T-cell (primary cell): ENCODE measurements around the gene ADAMTS9. TPM values are rescaled to one million over a fixed set of nuclear protein-coding genes. Genes with fewer than 3 reads are reported as not detected.

Experiments used
- ATAC-seq, 4 experiments: fragments of 200-7000 bp in 3 of 4; fragments of 150-1000 bp in 1 of 4; cut with Tn5 transposase; replicated peaks in 1 of 4; 1 replicate in 3 of 4; 2 replicates in 1 of 4; pipeline ENCODE4 v1.10.0; 2021; ENCODE audit warnings: moderate library complexity in 3 of 4, mild to moderate bottlenecking in 2 of 4, moderate number of reproducible peaks in 1 of 4
- CTCF ChIA-PET, 2 donors: fragments of 300-600 bp; sonication (Branson Sonifier 250); formaldehyde crosslinking; loops; one replicate each; lab custom pipeline; 2022; ENCODE audit warnings: antibody characterized with exemption in 2 of 2; lab: Charles Lee
- POLR2A ChIA-PET, 2 donors: fragments of 300-600 bp; sonication (Branson Sonifier 250); formaldehyde crosslinking; loops; one replicate each; lab custom pipeline; 2022; ENCODE audit warnings: antibody characterized with exemption in 2 of 2; lab: Charles Lee
- DNase-seq, 35 experiments: peaks; one replicate each; pipeline versions ENCODE4 v3.0.0 to v3.0.0-alpha.2; 2013 to 2023
- H3K27ac ChIP-seq: one replicate; pipeline ENCODE4 v1.5.1; 2013; ENCODE audit warnings: low read length
- H3K27me3 ChIP-seq, 2 experiments: replicated peaks in 1 of 2; 1 replicate in 1 of 2; 2 replicates in 1 of 2; pipeline versions ENCODE4 v1.6.1 to v1.7.0; 2013; ENCODE audit warnings: low read length in 1 of 2, mixed read lengths in 1 of 2; ENCODE audit not compliant: control insufficient read depth in 2 of 2, insufficient read depth in 2 of 2; ENCODE audit errors: extremely low read depth in 1 of 2
- H3K36me3 ChIP-seq, 2 donors: 1 replicate in 1 of 2; 2 replicates in 1 of 2; pipeline versions ENCODE4 v1.6.1 to v1.7.0; 2013; ENCODE audit warnings: low read length in 1 of 2; ENCODE audit not compliant: control insufficient read depth in 2 of 2, insufficient read depth in 1 of 2; ENCODE audit errors: extremely low read depth in 1 of 2
- H3K4me1 ChIP-seq, 2 experiments: 1 replicate in 1 of 2; 2 replicates in 1 of 2; pipeline versions ENCODE4 v1.6.1 to v1.7.0; 2013; ENCODE audit warnings: low read length in 2 of 2, mixed read lengths in 1 of 2; ENCODE audit not compliant: insufficient read depth in 2 of 2, control insufficient read depth in 1 of 2; ENCODE audit errors: extremely low read depth in 1 of 2
- H3K4me3 ChIP-seq, 2 donors: 1 replicate in 1 of 2; 2 replicates in 1 of 2; pipeline versions ENCODE4 v1.5.1 to v1.7.0; 2013; ENCODE audit warnings: mild to moderate bottlenecking in 2 of 2, low read length in 1 of 2, moderate library complexity in 1 of 2; ENCODE audit not compliant: control insufficient read depth in 1 of 2; ENCODE audit errors: extremely low read depth in 1 of 2
- H3K9me3 ChIP-seq: 2 replicates; pipeline ENCODE4 v1.7.0; 2013
- H3K27ac Mint-ChIP-seq, 2 donors: one replicate each; pipeline ENCODE4 v1.8.0; 2020 to 2021; ENCODE audit warnings: mild to moderate bottlenecking in 2 of 2, mixed read lengths in 2 of 2
- H3K27me3 Mint-ChIP-seq, 2 donors: one replicate each; pipeline ENCODE4 v1.8.0; 2021 to 2022; ENCODE audit warnings: mixed read lengths in 2 of 2
- H3K36me3 Mint-ChIP-seq: one replicate; pipeline ENCODE4 v1.8.0; 2021; ENCODE audit warnings: mixed read lengths
- H3K4me1 Mint-ChIP-seq, 3 donors: one replicate each; pipeline ENCODE4 v1.8.0; 2020 to 2022; ENCODE audit warnings: mixed read lengths in 3 of 3, mild to moderate bottlenecking in 1 of 3
- H3K4me3 Mint-ChIP-seq, 3 donors: one replicate each; pipeline ENCODE4 v1.8.0; 2020 to 2022; ENCODE audit warnings: mild to moderate bottlenecking in 3 of 3, mixed read lengths in 3 of 3, moderate library complexity in 3 of 3
- H3K9me3 Mint-ChIP-seq, 3 donors: one replicate each; pipeline ENCODE4 v1.8.0; 2020 to 2022; ENCODE audit warnings: mixed read lengths in 3 of 3
- WGBS: methylation state at CpG from one replicate; pipeline ENCODE4 v1.1.5; 2013; ENCODE audit warnings: missing lambda C conversion rate; ENCODE audit not compliant: insufficient coverage; 5-methylcytosine and 5-hydroxymethylcytosine counted together
- total RNA-seq, 35 experiments: library from RNA in 6 of 35; stranded (reverse) in 6 of 35; fragments of 120-200 nt in 1 of 35; gene quantifications; one replicate each; pipeline versions ENCODE4 v1.2.1 to v1.2.4 and lab custom pipeline; 2013 to 2026

ADAMTS9 gene
- total RNA-seq, 5 donors from 2014 or later (not counting 1 experiment from before 2014, with no cell fraction given): 0.09 to 0.10 TPM; not detected in 3

- Mint-ChIP-seq H3K9me3 (peaks cover 0 to 12% (median 0%) of the 10 kb centered on the region in 3 donors), H3K27me3 (no peaks in the 10 kb centered on the region), H3K36me3 (no peaks in the 10 kb centered on the region), H3K4me3 (no peak overlapping the region), H3K27ac (no peak overlapping the region), H3K4me1 (no peaks in the 10 kb centered on the region)
- WGBS: 44% methylated on average over 1 of the region's 4 CpGs
- no peak overlapping the region for H3K27ac ChIP-seq
- H3K4me3 ChIP-seq: no peak overlapping the region
- H3K27me3 ChIP-seq: no peaks in the 10 kb centered on the region
- ATAC-seq (no peak), DNase-seq (no peak)
- H3K9me3 ChIP-seq: no peaks in the 10 kb centered on the region
- no peaks in the 10 kb centered on the region for H3K4me1 ChIP-seq
- CTCF ChIA-PET: no interaction called here
- POLR2A ChIA-PET: no interaction called here
- H3K36me3 ChIP-seq: no peaks in the 10 kb centered on the region
Observed at GRCh38 chr3:64718976-64719375, 31.2 kb upstream of the ADAMTS9 start.

- Mint-ChIP-seq H3K4me1 (no peaks in the 10 kb centered on the region), H3K36me3 (no peaks in the 10 kb centered on the region), H3K9me3 (peaks cover 0 to 9% (median 0%) of the 10 kb centered on the region in 3 donors), H3K27me3 (no peaks in the 10 kb centered on the region), H3K27ac (no peak overlapping the region), H3K4me3 (no peak overlapping the region)
- Histone ChIP-seq H3K36me3 (no peaks in the 10 kb centered on the region), H3K27ac (no peak overlapping the region), H3K4me3 (no peak overlapping the region), H3K9me3 (no peaks in the 10 kb centered on the region), H3K27me3 (no peaks in the 10 kb centered on the region), H3K4me1 (no peaks in the 10 kb centered on the region)
- WGBS: 71% methylated on average over 4 of the region's 5 CpGs
- CTCF ChIA-PET: interaction anchor here in 1 of 2 donors (0.7 kb wide), 1 partner anchor 44 kb away, joined by 3 read pairs; no protein-coding TSS in a partner anchor
- POLR2A ChIA-PET: no interaction called here
- ATAC-seq (no peak), DNase-seq (no peak)
Observed at GRCh38 chr3:64717872-64718613, 30.2 kb upstream of the ADAMTS9 start.

- ATAC-seq: no peak
- no peaks in the 10 kb centered on the region for H3K27me3 Mint-ChIP-seq
Observed at GRCh38 chr3:64717411-64717810, 29.6 kb upstream of the ADAMTS9 start.

GRCh38 chr3:64716110-64716710 is 28.4 kb upstream of the ADAMTS9 start:
- Mint-ChIP-seq H3K4me3 (no peak overlapping the region), H3K27me3 (no peaks in the 10 kb centered on the region), H3K27ac (no peak overlapping the region), H3K9me3 (peaks cover 0 to 7% (median 0%) of the 10 kb centered on the region in 3 donors), H3K4me1 (no peaks in the 10 kb centered on the region), H3K36me3 (no peaks in the 10 kb centered on the region)
- Histone ChIP-seq H3K36me3 (no peaks in the 10 kb centered on the region), H3K27ac (no peak overlapping the region), H3K9me3 (no peaks in the 10 kb centered on the region), H3K4me1 (no peaks in the 10 kb centered on the region), H3K27me3 (no peaks in the 10 kb centered on the region), H3K4me3 (no peak overlapping the region)
- DNase-seq (no peak), ATAC-seq (no peak)
- ChIA-PET POLR2A (no interaction called here), CTCF (interaction anchor here in 1 of 2 donors (0.6 kb wide), 1 partner anchor 210 kb away, joined by 3 read pairs; no protein-coding TSS in a partner anchor)
- WGBS: 85% methylated on average over 2 of the region's 8 CpGs

More at GRCh38 chr3:64717411-64717810, 29.6 kb upstream of the ADAMTS9 start:
- CTCF ChIA-PET: interaction anchor here in 1 of 2 donors (0.7 kb wide), 1 partner anchor 43 kb away, joined by 3 read pairs; no protein-coding TSS in a partner anchor
- WGBS: 60% methylated on average over 1 of the region's 3 CpGs
- no peak for DNase-seq
- Mint-ChIP-seq H3K27ac (no peak overlapping the region), H3K36me3 (no peaks in the 10 kb centered on the region), H3K4me3 (no peak overlapping the region), H3K9me3 (peaks cover 0 to 7% (median 0%) of the 10 kb centered on the region in 3 donors), H3K4me1 (no peaks in the 10 kb centered on the region)
- Histone ChIP-seq H3K36me3 (no peaks in the 10 kb centered on the region), H3K4me3 (no peak overlapping the region), H3K4me1 (no peaks in the 10 kb centered on the region), H3K9me3 (no peaks in the 10 kb centered on the region), H3K27me3 (no peaks in the 10 kb centered on the region), H3K27ac (no peak overlapping the region)
- POLR2A ChIA-PET: no interaction called here

- ChIA-PET CTCF (interaction anchor here in 1 of 2 donors (0.6 kb wide), 1 partner anchor 209 kb away, joined by 3 read pairs; no protein-coding TSS in a partner anchor), POLR2A (no interaction called here)
- 81% methylated on average over 4 of the region's 9 CpGs for WGBS
- no peak for ATAC-seq
- Histone ChIP-seq H3K4me3 (no peak overlapping the region), H3K27ac (no peak overlapping the region), H3K4me1 (no peaks in the 10 kb centered on the region), H3K36me3 (no peaks in the 10 kb centered on the region), H3K27me3 (no peaks in the 10 kb centered on the region), H3K9me3 (no peaks in the 10 kb centered on the region)
- no peaks in the 10 kb centered on the region for H3K36me3 Mint-ChIP-seq
- no peaks in the 10 kb centered on the region for H3K27me3 Mint-ChIP-seq
- no peaks in the 10 kb centered on the region for H3K4me1 Mint-ChIP-seq
- H3K4me3 Mint-ChIP-seq: no peak overlapping the region
- H3K27ac Mint-ChIP-seq: no peak overlapping the region
- H3K9me3 Mint-ChIP-seq: peaks cover 2 to 7% (median 3%) of the 10 kb centered on the region in 3 donors
- no peak for DNase-seq
Observed at GRCh38 chr3:64715211-64715982, 27.6 kb upstream of the ADAMTS9 start.

- ChIA-PET POLR2A (no interaction called here), CTCF (no interaction called here)
- Mint-ChIP-seq H3K27me3 (no peaks in the 10 kb centered on the region), H3K27ac (no peak overlapping the region), H3K4me3 (no peak overlapping the region), H3K9me3 (peaks cover 9 to 14% (median 10%) of the 10 kb centered on the region in 3 donors), H3K36me3 (no peaks in the 10 kb centered on the region), H3K4me1 (no peaks in the 10 kb centered on the region)
- Histone ChIP-seq H3K9me3 (peaks cover 2% of the 10 kb centered on the region), H3K27ac (no peak overlapping the region), H3K4me1 (no peaks in the 10 kb centered on the region), H3K4me3 (no peak overlapping the region), H3K36me3 (no peaks in the 10 kb centered on the region), H3K27me3 (no peaks in the 10 kb centered on the region)
- DNase-seq: no peak
- ATAC-seq: no peak
- WGBS: no CpG with 5 or more reads among the region's 3 CpGs
Observed at GRCh38 chr3:64708456-64708855, 20.7 kb upstream of the ADAMTS9 start.
